ENCODE results near the gene CCR1.
"Not testable (repeated sequence)": the region's sequence is repeated elsewhere in the genome, so short reads cannot be mapped to it uniquely, and the experiment has no call there.

The CCR1 gene

DNA sequence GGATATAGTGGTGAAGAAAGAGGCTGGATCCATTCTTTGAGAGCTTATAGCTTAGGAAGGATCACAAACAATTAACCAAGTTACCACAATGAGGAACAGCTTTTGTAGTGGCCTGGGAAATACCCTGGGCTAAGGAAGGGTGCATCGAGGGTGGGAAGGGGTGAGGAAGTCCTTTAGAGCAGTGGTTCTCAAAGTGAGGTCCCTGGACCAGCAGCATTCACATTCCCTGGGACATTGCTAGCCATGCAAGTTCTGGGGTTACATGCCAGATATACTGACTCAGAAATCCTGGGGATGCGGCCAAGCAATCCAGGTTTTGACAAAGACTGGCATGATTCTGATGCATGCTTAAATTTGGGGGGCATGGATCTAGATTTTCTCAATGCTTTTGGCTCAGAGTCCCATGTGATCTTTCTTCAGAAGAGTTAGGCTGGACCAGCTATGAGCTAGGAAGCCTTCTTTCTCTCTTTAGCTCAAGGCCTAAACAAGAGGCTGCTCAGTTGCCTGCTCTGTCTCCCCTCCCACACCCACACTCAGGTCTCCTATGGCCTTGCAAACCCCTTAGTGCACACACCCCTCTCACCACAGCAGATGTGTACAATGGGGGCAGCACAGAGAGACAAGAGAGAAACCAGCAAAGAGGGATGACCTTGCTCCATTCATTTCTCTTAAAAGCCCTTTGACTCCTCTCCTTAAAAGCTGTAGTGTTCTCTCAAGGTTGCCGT, 1.8 kb upstream of the CCR1 start:
- no peak for DNase-seq

DNA sequence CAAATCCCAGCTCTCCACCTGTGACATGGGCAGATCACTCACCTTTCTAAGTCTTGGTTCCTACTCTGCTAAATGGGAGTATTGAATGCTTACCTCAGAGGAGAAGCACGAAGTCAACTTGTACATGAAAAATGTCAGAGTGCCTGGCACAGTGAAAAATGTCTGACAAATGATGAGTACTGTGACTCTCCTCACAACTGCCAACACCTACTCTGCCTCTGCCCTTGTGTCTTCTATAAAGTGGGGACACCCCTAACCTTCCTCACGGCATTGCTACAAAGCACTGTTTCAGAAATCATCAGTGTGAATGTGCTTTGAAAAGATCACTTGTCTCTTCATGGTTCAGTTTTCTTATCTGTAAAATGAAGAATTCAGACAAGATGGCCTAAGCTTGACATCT, 940 bp upstream of the CCR1 start:
- DNase-seq, result no peak

DNA sequence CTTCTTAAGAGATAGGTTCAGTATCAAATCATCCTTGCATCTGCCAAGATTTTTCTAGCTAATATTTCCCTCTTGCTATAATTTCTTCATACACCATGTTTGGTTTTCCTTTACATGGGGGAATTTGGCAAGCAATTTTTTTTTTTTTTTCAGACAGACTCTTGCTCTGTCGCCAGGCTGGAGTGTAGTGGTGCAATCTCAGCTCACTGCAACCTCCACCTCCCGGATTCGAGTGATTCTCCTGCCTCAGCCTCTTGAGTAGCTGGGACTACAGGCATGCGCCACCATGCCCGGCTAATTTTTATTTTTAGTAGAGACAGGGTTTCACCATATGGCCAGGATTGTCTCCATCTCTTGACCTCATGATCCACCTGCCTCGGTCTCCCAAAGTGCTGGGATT, 599 bp downstream of the CCR1 start:
- DNase-seq, result not testable (repeated sequence)

DNA sequence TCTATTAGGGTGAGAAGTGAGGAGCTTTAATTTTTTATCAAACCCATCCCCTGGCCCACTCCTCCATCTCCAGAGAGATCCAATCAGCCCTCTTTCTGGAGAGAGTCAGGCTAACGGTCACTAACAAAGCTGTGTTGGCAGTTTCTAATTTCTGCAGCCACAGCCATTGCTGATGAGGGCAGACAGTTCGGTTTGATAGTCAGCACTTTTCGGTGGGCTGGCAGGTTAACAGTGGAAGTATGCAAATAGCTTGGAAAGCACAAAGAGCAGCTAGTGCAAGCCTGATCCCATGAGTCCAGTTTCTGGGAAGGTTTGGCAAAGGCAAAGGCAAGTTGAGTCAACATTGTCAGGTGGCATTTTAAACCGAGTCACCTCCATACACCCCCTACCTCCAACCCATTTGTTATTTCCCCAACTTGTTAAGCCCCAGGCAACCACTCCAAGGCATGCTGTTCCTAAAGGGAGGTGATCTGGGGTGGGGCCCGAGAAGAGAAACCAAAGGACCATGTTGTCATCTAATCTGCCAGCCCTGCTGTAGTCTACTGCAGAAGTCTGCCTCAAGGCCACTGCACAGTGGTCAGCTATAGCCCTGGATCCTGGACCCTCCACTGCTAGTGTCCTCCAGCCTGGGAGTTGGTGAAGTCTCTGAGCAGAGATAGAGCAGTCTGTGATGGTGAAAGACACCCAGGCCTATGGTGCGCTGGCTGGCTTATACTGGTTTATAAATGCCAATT, 1.7 kb downstream of the CCR1 start:
- no peak for DNase-seq

DNA sequence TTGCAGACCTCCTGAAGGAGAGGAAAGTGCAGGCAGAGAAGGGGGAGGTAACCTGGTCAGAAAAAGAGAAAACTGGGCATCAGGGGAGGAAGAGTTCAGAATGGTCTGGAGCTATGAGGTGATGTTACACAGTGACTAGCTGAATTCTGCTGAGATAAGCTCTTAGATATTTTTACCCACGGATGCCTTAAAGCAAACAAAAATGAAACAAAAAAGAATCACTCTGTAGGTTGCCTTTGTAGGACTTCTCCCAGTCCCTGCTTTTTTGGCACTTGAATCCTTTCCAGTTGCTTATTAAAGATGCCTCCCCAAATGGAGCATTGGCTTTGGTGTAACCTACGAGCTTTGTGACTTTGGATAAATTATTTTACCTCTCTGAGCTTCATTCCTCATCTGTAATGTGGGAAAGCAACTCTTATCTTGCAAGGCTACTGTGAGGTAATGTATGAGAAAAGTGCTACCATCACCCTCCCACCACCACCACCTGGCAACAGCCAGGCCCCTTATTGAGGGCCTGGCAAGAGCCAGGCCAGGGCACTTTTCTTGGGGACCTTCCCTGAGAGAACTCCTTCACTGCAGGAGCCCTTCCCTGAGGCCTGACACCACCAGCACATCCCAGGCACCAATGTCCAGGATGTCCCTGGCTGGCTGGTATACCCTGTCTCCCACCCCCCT, 2.7 kb downstream of the CCR1 start:
- no peak for DNase-seq

DNA sequence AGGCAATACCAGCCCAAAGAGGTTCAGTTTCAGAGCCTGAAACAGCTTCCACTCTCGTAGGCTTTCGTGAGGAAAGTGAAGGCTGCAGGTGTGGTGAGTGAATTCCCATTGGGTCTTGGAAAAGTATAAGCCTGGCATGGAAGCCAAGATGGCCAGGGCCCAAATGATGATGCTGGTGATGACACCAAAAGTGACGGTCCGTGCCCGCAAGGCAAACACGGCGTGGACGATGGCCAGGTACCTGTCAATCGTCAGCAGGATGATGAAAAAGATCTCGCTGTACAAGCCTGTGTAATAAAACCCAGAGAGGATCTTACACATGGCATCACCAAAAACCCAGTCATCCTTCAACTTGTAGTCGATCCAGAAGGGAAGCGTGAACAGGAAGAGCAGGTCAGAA, 4.4 kb downstream of the CCR1 start:
- no peak for DNase-seq

DNA sequence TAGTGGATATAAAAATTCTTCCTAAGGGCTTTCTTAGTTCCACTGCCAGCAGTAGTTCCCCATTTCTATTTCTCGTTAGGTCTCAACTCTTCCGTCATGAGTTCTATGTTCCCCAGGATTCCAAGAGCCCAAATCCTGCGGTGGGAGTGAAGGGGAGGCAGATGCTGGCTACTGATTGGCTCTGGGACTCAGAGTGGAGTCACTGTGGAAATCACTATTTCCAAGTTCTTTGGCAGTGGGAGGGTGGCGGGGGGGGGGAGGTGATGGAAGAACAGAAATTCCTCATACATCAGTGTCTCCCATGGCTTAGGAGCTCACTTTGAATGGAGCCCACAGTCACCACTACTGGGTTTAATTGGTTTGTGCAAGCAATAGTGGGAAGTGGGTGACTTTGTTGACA, 5.6 kb downstream of the CCR1 start:
- DNase-seq, result no peak

DNA sequence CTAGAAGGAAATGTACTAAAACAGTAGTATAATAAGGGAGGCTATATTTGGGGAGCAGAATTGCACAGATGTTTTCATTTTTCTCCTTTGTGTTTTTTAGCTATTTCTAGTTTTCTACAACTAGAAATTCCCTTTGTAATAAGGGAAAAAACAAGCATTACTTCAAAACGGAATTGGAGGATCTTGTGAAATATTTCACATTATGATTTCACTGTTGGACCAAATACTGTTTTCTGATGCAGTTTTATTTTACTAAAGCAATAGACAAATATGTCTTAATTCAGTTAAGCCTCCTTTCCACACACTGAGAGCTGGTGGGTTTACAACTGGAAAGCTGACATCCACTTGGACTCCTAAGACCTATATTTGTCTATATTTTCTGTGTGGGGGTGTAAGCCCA, 7.3 kb downstream of the CCR1 start:
- no peak for DNase-seq

DNA sequence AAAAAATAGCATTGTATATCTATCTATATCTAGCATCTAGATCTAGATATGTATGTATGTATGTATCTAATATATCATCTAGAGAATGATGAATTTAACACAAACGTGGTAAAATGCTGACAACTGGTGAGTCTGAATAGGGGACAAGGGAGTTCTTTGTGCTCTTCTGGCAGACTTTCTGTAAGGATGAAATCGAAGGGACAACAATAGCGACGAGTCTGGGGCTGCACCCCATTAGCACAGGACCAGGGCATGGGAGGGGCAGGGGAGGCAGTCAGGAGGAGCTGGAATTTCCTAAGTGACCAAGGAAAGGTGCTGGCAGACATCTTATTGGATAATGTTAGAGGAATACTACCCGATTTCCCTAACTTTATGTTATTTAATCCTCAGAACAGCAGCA, 7.9 kb downstream of the CCR1 start:
- no peak for DNase-seq

DNA sequence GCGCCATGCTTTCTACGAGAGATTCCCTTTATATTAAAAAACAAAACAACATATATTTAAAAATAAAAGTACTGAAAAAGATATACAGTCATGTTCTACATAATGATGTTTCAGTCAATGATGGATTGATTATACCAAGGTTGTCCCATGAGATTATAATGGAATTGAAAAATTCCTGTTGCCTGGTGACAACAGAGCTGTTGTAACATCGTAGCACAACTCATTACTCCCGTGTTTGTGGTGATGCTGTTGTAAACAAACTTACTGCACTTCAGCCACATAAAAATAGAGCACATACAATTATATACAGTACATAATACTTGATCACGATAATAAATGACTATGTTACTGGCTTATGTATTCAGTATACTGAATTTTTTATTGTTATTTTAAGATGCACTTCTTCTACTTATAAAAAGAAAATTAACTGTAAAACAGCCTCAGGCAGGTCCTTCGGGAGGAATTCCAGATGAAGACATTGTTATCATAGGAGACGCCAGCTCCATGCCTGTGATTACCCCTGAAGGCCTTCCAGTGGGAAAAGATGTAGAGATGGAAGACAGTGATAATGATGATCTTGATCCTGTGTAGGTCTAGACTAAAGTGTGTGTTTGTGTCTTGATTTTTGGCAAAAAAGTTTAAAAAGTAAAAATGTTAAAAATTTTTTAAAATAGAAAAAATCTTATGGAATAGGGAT, 11.7 kb downstream of the CCR1 start:
- DNase-seq, result no peak

DNA sequence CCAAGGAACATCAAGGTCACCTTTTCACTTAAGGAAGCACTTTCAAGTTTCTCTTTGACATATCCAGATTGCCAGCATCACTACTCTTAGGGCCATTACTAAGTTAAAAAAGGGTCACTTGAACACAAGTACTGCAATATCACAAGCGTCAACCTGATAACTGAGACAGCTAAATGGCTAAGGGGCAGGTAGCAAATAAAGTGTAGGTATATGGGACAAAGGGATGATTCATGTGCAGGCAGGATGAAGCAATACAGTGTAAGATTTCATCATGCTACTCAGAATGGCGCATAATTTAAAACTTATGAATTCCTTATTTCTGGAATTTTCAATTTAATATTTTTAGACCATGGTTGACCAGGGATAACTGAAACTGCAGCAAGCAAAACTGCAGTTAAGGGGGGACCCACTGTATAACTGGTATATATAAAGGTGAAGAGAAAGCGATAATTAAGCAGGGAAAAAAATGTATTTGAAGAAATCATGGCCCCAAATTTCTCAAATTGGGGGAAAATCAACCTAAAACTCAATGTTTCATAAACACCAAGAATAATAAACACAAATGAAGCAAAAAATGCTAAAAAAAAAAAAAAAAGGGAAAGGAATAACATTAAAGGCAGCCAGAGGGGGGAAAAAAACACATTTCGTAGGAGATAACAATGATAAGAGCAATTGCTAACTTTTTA, 13.1 kb downstream of the CCR1 start:
- no peak for DNase-seq

DNA sequence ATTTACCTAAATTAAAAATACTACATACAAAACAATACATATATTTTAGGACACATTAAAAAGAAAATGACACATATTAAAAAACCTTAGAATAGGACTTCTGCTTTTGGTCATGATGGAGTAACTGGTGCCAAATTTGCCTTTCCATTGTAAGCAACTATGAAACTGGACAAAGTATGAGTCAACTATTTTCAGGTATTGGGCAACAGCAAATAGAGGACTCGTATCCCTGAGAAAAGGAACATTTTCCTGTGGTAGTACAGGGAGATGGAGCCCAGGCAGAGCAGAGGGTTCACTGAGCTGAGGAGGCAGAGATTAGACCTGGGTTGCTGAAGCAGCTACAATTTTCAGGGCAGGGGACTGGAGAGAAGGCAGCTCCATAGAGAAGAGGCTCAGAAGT, 14.7 kb downstream of the CCR1 start:
- DNase-seq, result no peak

DNA sequence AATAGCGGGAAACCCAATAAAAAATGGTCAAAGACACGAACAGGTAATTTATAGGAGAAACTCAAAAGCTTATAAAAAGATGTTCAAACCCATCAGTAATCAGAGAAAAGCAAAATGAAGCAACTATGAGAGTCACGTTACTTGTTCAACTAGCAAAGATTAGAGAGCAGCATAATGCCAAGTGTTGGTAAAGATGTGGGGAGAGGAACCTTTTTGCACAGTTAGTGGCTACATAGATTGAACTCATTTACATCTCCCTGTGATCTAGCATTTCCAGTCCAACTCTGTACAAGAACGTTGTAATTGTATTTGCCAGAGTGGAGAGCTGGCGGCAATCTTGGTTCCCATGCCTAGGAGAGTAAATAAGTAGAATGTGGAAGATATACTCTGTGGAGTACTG, 15.2 kb downstream of the CCR1 start:
- DNase-seq, result no peak

DNA sequence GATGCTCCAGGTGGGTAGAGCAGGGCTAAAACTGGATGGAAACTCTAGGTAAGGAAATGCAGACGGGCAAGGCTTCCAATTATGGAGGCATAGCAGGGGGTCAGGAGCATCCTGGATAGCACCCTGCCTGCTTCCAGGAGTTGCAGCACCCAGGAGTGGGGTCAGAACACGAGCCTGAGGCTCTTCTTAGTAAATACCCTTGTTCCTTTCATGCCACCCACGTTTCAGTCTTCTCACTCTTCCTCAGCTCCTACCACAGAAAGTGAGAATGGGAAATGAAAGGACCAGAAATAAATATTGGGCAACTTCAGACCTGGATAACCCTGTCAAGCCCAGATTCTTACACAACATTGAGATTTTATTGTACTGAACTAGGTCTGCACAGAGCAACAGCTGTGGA, 16.4 kb downstream of the CCR1 start:
- no peak for DNase-seq

DNA sequence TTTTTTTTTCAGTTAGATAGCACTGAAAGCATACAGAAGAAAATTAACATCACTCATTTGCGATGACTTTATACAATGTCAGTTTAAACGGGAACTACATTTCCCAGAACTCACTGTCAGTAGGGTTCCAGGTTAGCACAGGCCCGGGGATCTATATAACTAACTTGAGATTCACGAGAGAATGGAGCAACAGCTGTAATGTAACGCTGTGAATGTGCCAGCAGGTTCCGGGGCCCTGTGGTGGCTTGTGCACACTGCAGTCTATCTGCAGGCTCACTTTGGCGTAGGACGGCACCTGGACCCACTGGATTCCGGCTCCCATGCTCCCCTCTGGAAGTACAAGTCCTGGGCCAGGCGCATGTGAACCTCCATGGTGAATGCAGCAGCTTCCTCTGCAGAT, 19.4 kb downstream of the CCR1 start:
- DNase-seq, result no peak

DNA sequence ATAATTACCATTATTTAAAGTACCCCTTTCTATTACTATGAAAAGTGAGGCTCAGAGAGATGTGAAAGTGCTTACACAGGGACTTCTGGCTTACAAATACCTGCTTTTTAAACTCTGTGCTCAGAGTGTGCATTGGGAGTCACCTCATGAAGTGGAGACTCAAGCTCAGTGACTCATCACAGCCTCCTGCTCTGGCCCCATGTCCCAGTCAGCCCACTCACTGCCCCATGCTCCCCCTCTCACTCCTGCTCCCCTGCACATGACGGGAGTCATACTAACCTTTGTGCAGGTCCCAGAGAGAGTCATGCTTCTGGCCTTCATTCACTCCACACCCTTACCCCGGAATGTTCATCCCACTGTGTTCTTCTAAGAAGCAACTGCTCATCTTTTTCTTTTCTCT, 20.2 kb downstream of the CCR1 start:
- DNase-seq, result no peak

DNA sequence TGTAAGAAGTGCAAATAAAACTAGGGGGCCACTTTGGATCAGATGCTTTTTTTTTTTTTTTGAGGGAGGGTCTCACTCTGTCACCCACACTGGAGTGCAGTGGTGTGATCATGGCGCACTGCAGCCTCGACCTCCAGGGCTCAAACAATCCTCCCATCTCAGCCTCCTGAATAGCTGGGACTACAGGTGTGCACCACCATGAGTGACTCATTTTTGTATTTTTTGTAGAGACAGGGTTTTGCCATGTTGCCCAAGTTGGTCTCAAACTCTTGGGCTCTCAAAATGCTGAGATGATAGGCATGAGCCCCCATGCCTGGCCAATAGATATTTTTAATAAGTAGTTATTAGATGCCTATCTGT, 20.8 kb downstream of the CCR1 start:
- DNase-seq, result no peak

DNA sequence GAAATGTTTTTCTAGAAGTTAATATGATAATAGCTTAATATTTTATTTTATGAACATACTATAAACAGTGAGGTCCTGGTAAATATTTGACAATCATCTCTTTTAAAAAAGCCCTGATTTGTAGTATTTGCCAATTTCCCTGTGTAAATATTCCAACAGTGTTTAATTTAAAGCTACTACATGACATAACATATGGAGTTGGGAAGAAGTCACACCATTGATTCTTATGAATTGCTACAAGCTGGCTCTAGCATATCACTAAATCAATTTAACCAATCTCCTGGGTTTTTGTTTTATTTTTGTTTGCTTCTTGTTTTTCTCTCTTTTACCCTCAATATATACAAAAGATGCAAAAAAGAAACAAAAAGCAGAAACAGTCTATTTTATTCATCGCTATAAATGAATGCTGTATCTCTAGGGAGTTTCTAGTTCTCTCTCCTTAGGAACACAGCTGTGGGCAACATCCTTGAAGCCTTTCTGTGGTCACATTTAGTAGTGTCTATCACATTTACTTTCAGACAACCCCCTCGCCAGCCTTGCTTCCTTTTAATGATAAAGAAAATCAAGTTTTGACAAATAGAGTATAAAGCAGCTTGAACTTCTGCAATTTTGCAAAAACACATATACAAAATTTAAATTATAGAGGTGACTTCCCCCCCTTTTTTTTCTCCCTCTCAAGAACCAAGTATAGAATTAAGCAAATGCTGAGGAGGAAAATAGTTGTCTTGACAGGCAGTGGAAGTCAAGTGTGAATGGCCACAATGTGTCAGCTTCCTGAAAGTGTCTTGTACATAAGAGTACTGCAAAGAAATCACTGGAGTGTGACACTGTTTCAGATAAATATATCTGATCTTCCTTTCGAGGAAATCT, 21.4 kb downstream of the CCR1 start:
- no peak for DNase-seq

DNA sequence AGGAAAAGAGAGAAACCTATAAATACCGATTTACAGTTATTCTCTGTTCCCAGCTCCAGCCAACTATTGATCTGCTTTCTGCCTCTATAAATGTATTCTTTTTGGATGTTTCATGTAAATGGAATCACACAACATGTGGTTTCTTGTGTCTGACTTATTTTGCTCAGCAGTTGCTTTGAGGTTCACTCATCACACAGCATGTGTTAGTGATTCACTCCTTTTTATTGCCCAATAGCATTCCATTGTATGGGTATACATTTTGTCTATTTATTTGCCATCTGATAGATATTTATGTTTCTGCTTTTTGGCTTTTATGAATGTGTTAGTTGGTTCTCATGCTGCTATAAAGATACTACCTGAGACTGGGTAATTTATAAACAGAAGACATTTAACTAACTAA, 23.6 kb downstream of the CCR1 start:
- DNase-seq, result no peak

DNA sequence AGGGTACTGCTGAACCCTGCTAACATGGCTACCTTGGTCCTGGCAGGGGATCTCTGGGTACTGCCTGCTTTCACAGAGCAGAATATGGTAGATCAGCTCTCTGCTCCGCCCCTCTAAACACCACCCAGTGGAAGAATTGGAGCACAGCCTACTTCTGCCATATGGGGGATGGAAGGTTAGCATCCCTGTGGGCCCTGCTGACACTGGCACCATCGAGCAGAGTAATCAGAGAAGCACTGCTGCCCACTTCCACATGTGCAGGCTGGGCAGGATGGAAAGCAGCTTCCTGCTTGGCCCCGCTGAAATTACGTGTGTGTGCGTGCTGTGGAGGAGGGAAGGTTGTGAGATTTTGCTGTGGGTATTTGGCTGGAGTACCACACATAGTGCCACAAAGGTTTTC, 24.8 kb downstream of the CCR1 start:
- DNase-seq, result no peak

DNA sequence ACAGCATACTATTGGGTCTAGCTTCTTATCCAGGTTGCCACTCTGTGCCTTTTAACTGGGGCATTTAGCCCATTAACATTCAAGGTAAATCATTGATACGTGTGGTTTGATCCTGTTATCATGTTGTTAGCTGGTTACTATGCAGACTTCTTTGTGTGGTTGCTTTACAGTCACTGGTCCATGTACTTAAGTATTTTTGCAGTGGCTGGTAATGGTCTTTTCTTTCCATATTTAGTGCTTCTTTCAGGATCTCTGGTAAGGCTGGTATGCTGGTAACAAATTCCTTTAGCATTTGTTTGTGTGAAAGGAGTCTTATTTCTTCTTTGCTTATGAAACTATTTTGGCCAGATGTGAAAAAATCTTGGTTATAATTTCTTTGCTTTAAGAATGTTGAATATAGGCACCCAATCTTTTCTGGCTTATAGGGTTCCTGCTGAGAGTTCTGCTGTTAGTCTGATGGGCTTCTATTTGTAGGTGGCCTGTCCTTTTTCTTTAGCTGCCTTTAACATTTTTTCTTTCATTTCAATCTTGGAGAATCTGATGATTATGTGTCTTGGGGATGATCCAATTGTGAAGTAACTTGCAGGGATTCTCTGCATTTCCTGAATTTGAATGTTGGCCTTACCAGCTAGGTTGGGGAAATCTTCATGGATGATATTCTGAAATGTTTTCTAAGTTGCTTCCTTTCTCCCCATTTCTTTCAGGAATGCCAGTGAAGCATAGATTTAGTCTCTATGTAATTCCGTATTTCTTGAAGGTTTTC, 39.3 kb downstream of the CCR1 start:
- DNase-seq, result no peak

All from stimulated activated CD4-positive, alpha-beta T cell treated with anti-CD3 and anti-CD28 coated beads, Interleukin-2, amount 100 ng/mL, for 24 hours (primary cell).